ENCODE data around the gene CD96. TPM values are rescaled to one million over a fixed set of nuclear protein-coding genes. Genes with fewer than 3 reads are reported as not detected.

The CD96 gene
- total RNA-seq, 1 experiment from 2014 or later, result not detected

GRCh38 chr3:111662012-111662411 is 120.0 kb downstream of the CD96 start:
- Histone ChIP-seq H3T11ph (ENCODE audit: low read length) (no peak overlapping the region), H3K14ac (ENCODE audit: insufficient read depth, low read length) (no peak overlapping the region), H3K9ac (ENCODE audit: extremely low read depth, insufficient read length, low read length) (no peak overlapping the region), H4K8ac (replicated peaks; ENCODE audit: insufficient read length, low read depth, low read length) (no peak overlapping the region), H3K27me3 (ENCODE audit: insufficient read depth, low read length) (no peaks in the 10 kb centered on the region), H3K23ac (ENCODE audit: insufficient read length, low read depth, low read length) (no peak overlapping the region), H4K5ac (ENCODE audit: insufficient read length, low read depth, low read length) (no peak overlapping the region), H3K56ac (ENCODE audit: insufficient read length, low read depth, low read length) (no peak overlapping the region), H4K20me1 (ENCODE audit: control insufficient read depth, insufficient read depth, insufficient read length) (no peaks in the 10 kb centered on the region), H3K4ac (ENCODE audit: low read depth, low read length) (no peak overlapping the region), H2BK12ac (ENCODE audit: insufficient read length, low read depth, low read length) (no peak overlapping the region), H3K4me1 (ENCODE audit: insufficient read depth, low read length) (no peaks in the 10 kb centered on the region), H2BK20ac (ENCODE audit: low read depth, low read length, poor library complexity, severe bottlenecking) (no peak overlapping the region), H2BK5ac (ENCODE audit: insufficient read length, low read length) (no peak overlapping the region), H2AFZ (ENCODE audit: low read length) (no peak overlapping the region), H3K9me3 (ENCODE audit: control insufficient read depth, low read depth, low read length) (peaks cover 7% of the 10 kb centered on the region), H3K79me2 (ENCODE audit: insufficient read depth, low read length) (no peaks in the 10 kb centered on the region), H3K18ac (ENCODE audit: insufficient read length, low read depth, low read length) (no peak overlapping the region), H2BK15ac (ENCODE audit: low read depth, low read length) (no peak overlapping the region), H2BK120ac (ENCODE audit: low read depth, low read length, poor library complexity, severe bottlenecking) (no peak overlapping the region), H4K91ac (ENCODE audit: insufficient read length, low read depth, low read length) (no peak overlapping the region), H3K79me1 (ENCODE audit: insufficient read depth, low read depth, low read length, poor library complexity, severe bottlenecking) (no peaks in the 10 kb centered on the region), H3K23me2 (ENCODE audit: insufficient read length, low read depth, low read length, poor library complexity, severe bottlenecking) (no peaks in the 10 kb centered on the region), H3K27ac (ENCODE audit: insufficient read length, low read depth, low read length) (no peak overlapping the region), H3K4me2 (ENCODE audit: insufficient read depth, insufficient read length, low read length) (no peak overlapping the region), H2AK5ac (ENCODE audit: insufficient read length, low read length) (no peak overlapping the region)
- peaks cover 13 to 33% (median 26%) of the 10 kb centered on the region in 3 experiments for H3K36me3 Mint-ChIP-seq (ENCODE audit: insufficient read depth in 1 of 3, low read depth in 3 of 3)
- no CpG with 5 or more reads among the region's 3 CpGs for WGBS (ENCODE audit: extremely low coverage, insufficient read length, low lambda C conversion rate)
- peaks cover 0 to 6% of the 10 kb centered on the region in 2 experiments; a peak in 2 of 4 replicates for H3K4me1 Mint-ChIP-seq
- TF ChIP-seq CTCF (conservative IDR thresholded peaks at IDR 0.05), result no peak
- H3K9me3 Mint-ChIP-seq, result peaks cover 38% of the 10 kb centered on the region in 2 experiments
- DNase-seq, result no peak
- no peak overlapping the region for H3K27ac Mint-ChIP-seq
- H3K27me3 Mint-ChIP-seq (ENCODE audit: low read depth), result peaks cover 4% of the 10 kb centered on the region; the same call in 1 of the 2 replicates
- H3K4me3 Mint-ChIP-seq, result no peak overlapping the region
